Fibroblast of the conjunctiva (primary cell): ENCODE data around the gene WDR45B.
"Not testable (repeated sequence)": the region's sequence is repeated elsewhere in the genome, so short reads cannot be mapped to it uniquely, and the experiment has no call there.

Source experiments
- DNase-seq: peaks from one replicate; pipeline ENCODE4 v3.0.0-alpha.2; 2010; ENCODE audit warnings: low read depth

WDR45B gene

DNA sequence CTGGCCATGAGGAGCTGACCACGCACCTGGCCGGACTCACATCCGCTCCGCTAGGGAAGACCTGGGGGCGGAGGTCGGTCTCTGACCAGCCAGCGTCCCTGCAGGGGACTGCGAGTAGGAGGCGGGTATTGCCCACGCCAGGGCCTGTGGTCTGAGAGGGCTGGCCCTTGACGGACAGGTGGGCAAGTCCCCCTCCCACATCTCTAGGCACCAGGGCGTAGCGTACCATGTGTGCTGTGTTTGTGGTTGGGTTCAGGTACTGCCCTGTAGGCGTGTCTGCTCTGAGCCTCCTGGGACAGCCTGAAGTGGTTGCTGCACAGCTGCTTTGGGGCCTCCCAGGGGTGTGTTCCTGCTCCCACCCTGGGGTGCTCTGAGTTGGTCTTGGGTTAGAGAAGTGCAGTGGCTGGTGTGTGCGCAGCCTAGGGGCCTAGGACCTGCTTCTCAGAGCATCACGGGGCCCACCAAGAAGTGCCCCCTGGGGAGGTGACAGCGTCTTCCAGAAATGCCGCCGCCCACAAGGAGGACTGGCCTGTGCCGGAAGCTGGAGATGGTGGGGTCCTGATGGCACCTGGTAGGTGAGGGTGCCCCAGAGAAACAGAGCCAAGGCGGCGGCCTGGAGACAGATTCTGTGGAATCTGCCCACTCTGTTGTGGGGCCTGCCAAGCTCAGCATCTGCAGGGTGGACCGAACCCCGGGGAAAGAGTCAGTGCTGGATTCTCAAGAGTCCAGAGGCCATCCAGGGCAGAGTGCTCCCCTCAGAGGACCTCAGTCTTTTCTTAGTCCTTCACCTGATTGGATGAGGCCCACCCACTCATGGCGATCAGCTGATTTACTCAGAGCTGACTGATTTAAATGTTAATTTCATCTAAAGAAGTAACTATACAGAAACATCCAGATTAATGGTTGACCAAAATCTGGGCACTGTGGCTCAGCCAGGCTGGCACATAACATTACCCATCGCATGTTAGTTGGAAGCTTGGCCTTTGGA, 48.3 kb downstream of the WDR45B start:
- DNase-seq = no peak

DNA sequence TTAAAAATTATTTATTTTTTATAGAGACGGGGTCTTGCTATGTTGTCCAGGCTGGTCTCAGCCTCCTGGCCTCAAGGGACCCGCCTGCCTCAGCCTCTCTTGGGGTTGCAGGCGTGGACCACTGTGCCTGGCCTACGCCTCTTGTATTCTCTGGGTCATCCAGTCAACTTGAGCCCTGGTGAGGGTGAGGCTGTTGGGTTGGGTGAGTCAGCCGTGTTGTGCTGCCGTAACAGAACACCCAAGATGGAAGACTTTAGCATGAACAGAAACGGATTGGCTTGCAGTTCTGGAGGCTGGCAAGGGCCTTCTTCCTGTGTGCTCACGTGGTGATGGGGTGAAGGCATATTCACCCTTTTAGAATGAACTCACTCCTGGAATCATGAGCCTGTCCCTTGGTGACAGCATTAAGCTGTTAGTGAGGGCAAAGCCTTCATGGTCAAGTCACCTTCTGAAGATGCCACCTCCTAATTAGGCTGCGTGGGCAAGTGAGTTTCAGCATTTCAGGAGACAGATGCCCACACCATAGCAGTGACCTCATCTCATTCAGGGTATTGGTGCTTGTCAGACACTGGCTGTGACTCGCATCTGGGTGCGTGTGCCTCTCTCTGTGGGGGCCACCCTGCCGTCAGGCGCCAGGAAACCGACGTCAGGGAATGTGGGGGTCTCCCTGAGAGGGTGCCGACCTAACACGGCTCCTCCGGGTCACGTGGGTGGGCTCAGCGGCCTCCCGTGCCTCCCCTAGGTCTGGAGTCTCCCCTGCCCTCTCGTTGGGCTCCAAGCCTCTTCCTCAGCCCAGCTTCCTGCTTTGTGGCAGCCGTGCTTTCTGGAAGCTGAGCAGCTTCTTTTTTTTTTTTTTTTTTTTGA, 49.8 kb downstream of the WDR45B start:
- DNase-seq = peak; percentile 39

DNA sequence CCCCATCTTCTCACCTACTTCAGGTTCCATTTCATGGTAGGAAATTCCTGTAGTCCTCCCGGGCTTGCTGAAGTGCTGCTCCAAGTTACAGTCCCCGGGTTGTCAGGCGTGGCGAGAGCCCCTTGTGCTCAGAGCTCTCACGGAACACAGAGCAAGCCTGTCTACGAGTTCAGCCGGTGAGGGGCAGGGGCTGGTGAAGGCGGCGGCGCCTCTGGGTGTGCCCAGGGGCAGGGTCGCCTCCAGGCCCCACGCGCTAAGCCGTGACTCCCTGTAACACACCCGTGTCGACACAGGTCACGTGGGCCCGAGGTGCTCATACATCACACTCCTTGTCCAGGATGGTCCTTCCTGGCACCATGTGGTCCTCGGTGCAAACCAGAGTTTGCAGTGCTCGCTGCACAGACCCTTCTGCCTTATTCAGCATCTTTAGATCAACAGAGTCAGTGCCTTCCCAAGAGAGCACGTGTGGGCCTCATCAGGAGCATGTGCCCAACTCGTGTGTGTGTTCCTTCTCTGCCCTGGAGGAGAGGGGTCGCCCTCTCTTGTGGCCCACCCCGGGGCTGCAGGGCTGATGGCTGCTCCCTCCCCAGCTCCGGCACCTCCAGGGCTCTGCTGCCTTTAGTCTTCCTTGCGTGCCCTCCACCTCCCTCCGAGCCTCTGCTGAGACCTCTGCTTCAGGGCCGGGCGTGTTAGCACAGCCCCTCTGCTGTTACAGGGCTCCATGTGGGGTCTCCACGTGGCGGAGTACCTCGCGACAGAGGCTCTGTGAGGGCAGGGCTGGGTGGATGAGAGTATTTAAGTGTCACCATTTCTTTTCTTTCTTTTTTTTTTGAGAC, 51.2 kb downstream of the WDR45B start:
- DNase-seq = no peak

DNA sequence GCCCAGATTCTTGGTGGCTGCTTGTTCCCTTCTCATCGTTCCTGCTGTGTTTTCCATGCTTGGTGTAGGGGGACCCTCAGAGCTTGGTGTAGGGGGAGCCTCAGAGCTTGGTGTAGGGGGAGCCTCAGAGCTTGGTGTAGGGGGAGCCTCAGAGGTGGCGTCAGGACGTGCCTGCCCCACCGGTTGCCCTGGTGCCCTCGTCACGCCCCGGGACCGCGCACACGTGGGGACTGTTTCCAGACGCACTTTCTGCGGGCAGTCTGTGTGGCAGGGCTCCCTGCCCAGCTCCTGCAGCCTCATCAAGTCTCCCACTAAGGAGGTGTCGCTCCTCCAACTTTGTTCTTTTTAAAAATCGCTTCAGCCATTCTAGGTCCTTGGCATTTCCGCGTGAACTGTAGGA, 51.9 kb downstream of the WDR45B start:
- DNase-seq = no peak

DNA sequence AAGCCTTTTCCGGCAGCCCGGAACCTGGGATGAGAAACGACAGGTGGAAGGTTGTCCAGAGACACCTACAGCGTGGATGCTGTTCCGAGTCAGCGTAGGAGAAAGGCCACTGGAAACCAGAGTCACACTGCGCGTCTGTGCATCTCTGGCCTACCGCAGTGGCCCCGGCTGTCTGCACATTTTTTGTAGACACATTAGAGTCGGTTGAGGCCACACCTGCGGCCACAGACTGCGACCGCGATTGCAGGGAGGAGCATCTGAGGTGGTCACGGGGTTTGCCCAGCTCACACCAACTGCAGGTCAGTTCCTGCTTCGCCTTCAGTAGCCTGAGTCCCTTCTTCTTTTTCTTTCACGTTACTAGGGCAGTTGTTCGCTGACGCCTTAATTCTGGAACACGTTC, 52.4 kb downstream of the WDR45B start:
- no peak for DNase-seq

DNA sequence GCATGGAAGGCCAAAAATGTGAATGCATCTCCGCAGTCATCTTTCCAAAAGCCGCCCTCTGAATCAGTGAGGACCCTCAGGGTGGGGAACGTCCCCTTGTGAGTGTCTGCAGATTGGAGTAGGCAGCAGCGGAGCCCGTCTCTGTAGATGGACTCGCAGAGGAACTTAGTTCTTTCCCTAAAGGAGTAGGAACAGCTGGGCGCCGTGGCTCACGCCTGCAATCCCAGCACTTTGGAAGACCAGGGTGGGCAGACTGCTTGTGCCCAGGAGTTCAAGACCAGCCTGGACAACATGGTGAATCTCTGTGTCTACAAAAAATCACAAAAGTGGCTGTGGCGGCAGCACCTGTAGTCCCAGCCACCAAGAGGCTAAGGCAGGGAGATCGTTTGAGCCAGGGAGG, 53.7 kb downstream of the WDR45B start:
- no peak for DNase-seq

DNA sequence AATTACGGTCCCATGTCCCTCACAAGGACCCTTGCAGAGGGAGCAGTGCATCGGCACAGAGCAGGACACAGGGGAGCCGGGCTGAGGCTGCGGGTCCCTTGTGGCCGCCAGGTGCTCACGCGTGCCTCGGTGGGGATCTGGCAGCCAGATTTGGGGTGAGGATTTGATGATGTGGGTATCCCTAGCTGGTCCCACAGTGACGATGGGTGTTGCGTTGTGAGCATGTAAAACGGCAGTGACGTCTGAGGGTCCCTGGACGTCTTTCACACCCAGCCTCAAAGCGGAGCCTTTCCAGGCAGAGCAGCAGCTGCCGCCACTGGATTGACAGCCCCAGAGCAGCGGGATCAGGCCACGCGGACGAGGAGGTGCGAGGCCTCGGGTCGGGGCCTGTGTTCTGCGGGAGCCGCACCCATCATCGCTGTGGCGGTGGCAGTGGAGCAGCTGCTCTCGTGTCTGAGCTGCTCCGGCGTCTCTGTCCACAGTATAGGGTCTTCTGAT, 54.6 kb downstream of the WDR45B start:
- DNase-seq = no peak

DNA sequence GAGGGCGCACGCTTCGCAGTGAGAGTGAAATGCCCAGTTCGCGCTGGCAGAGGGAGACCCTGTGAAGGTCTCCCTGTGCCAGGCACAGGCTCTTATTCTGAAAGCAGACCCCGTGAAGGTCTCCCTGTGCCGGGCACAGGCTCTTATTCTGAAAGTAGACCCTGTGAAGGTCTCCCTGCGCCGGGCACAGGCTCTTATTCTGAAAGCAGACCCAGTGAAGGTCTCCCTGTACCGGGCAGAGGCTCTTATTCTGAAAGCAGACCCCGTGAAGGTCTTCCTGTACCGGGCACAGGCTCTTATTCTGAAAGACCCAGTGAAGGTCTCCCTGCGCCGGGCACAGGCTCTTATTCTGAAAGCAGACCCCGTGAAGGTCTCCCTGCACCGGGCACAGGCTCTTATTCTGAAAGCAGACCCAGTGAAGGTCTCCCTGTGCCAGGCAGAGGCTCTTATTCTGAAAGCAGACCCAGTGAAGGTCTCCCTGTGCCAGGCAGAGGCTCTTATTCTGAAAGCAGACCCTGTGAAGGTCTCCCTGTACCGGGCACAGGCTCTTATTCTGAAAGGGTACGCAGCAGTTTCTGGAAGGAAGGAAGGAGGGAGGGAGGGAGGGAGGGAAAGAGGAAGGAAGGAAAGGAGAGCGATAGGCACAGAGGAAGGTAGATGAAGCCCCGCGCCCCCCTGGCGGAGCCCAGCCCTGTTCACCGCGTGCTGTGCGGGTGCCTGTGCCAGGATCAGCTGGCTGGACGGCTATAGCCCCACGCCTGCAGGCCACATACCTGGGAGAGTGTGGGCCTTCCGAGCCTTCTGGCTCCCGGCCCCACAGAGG, 55.3 kb downstream of the WDR45B start:
- peak; percentile 72 for DNase-seq

DNA sequence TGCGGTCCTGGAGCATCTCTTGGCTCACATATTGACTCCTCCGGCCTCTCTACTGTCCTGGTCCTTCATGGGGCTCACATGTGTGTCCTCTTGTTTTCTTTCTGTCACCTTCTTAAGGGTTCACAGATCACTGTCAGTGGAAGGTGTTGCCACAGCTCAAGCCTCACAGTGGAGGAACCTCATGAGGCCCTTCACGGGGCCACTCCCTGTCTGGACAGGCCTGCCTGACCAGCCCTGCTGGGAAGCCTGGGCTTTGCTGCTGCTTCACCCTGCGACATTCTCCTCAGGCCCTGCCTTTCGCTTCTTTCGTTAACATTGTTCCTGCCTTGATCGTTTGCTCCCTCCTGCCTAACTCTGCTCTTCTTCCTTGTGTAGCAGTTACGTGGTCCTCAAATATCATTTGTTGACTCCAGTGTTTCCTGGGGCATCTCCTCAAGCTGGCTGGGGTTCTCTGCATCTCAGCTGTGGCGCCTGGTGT, 55.9 kb downstream of the WDR45B start:
- no peak for DNase-seq

DNA sequence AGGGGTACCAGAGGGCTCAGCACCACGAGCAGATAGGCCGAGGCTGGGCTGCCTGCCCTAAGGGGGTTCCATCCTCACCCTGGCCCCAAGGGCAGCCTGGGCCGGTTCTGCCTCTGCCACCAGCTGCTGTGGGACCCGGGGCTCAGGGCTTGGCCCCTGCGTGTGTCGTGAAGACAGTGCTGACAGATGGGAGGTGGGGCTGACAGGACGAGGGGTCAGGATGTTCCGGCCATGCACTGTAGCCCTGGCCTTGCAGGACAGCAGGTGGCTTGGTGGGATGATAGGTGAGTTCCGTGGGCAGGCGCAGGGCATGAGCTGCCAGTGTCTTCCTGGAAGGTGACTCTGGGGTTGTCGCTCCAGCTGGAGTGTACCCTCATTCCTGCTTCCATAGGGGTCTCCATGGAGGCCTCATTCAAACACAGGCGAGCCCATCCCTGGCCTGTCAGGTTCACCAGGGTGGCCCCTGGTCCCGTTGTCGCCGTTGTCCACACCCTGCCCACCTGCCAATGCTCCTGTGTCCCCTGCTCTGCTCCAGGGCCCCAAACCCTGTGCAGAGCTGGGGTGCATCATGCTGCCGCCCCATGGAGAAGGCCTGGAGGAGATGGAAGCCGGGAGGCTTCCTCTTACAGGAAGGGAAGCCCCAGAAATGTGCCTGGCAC, 57.2 kb downstream of the WDR45B start:
- no peak for DNase-seq

DNA sequence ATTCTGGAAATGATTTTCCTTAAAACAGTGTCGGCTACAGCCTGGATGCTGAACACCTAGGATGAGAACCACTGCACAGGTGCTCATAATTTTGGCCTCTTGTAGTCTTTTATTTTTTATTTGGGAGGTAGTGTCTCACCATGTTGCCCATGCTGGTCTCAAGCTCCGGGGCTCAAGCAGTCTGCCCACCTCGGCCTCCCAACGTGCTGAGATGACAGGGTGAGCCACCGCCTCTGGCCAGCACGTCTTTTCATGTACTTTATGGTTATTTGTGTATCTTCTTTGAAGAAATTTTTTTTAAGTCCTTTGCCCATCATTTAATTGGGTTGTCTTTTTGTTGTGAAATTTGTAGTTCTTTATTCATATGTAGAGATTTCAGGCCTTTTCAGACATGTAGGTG, 58.0 kb downstream of the WDR45B start:
- DNase-seq = no peak

DNA sequence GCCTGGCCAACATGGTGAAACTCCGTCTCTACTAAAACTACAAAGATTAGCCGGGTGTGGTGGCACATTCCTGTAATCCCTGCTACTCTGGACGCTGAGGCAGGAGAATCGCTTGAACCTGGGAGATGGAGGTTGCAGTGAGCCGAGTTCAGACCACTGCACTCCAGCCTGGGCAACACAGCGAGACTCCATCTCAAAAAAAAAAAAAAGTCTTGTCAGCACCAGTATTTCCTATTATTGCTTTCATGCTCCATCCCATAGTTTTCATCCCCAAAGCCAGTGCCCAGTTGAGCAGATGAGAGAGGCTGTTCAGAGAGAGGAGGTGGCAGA, 58.4 kb downstream of the WDR45B start:
- no peak for DNase-seq

DNA sequence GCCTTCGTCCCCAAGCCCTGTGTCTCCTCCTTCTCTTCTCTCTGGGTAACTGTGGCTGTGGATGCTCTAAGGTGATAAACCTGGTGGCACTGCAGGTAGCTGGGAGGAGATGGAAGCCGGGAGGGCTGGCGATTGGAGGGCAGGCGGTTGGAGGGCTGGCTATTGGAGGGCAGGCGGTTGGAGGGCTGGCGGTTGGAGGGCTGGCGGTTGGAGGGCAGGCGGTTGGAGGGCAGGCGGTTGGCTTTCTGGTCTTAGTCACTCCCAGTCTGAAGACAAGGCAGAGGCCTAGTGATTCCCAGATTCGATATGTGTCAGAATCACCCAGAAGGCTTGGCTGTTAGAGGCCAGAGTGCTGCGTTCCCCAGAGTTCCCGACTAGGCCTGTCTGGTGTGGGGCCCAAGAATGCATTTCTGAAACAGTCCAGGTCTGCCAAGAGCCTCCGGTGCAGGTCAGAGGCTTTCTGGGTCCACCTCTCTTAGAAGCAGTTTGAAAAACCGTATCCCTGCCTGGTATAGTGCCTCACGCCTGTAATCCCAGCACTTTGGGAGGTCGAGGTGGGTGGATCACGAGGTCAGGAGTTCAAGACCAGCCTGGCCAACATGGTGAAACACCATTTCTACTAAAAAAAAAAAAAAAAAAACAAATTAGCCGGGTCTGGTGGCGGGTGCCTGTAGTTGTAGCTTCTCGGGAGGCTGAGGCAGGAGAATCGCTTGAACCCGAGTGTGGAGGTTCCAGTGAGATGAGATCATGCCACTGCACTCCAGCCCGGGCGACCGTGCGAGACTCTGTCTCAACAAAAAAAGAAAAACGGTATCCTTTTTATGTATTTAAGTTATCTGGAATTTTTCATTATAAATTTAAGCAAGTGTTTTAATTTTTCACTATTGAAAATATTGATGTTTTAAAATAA, 59.7 kb downstream of the WDR45B start:
- no peak for DNase-seq

DNA sequence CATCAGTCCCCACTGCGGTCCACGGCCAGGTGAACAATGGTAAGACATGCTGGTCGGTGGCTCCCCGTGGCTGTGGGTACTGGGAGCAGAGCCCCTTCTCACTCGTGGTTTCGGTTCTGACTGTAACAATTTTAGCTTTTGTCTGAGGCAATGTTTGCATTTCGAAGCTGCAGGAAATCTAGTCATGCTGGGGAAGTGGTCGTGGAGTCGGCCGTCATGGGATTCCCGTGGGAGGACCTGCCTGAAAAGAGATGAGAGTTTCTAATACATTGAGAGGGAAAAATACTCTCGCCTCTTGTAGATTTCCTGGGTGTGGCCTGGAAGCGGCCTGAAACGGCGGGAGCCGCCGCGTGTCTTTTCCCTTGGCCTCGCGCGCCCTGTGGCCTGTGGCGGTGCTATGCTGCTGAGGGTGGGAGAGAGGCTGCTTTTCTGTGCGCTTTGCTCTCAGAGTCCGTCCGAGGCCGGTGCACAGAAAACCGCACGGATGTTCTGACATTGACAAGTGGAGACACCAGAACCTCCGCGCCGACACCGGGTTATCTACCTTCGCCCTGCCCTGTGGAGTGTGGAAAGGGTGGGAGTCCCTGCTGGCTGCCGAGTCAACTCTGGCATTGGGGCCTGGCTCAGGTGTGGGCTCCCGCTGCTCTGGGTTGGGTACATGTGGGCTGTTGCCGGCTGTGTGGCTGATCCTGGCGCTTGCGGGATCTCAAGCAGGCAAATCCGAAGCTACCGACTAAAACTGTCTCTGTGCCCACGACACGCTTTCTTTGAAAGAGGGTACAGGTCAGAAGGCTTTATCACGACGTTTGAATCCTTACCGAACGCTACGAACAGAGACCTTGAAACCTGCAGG, 60.8 kb downstream of the WDR45B start:
- no peak for DNase-seq

DNA sequence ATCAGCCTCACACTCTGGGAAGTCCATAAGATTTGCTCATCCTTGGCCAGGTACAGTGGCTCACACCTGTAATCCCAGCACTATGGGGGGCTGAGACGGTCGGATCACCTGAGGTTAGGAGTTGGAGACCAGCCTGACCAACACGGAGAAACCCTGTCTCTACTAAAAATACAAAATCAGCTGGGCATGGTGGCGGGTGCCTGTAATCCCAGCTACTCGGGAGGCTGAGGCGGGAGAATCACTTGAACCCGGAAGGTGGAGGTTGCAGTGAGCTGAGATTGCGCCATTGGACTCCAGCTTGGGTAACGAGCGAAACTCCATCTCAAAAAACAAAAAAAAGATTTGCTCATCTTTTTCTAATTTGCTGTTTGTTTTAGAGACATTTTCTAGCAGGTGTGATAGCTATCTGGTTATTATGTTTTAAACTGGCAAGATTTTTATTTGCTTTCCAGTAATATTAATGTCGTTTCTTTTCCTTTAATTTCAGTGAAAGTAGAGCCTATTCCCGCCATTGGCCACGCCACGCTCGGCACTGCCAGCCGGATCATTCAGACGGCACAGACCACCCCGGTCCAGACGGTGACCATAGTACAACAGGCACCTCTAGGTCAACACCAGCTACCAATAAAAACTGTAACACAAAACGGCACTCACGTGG, 61.5 kb downstream of the WDR45B start:
- no peak for DNase-seq

DNA sequence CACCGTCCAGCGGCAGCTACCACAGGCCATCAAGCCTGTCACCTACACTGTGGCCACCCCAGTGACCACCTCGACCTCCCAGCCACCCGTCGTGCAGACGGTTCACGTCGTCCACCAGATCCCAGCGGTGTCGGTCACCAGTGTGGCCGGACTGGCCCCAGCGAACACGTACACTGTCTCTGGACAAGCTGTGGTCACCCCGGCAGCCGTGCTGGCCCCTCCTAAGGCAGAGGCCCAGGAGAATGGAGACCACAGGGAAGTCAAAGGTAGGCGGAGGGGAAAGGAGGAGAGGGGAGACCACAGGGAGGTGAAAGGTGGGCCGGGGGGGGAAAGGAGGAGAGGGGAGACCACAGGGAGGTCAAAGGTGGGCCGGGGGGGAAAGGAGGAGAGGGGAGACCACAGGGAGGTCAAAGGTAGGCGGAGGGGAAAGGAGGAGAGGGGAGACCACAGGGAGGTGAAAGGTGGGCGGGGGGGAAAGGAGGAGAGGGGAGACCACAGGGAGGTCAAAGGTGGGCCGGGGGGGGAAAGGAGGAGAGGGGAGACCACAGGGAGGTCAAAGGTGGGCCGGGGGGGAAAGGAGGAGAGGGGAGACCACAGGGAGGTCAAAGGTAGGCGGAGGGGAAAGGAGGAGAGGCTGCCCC, 62.2 kb downstream of the WDR45B start:
- DNase-seq = not testable (repeated sequence)

DNA sequence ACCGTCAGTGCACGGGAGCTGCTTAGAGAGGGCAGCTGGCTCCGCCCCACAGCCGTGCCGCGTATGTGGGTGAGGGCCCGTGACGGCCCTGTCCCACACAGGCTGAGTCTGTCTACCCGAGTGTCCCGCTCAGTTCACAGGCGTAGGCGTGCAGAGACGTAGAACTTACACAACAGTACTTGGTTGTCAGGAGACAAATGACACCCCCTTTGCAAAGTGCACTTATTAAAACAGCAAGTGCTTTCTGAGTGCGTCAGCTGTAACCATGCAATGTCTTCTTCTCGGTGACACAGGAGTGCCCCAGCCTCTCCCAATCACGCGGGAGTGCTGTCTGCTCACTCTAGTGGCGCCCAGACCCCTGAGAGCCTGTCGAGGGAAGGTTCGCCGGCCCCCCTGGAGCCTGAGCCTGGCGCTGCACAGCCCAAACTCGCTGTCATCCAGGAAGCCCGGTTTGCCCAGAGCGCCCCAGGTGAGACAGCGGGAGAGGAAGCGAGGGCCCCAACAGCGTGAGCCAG, 64.5 kb downstream of the WDR45B start:
- DNase-seq = no peak
